ENCODE results near the gene BRMS1. TPM values are rescaled to one million over a fixed set of nuclear protein-coding genes. Genes with fewer than 3 reads are reported as not detected.
"Not testable (repeated sequence)": the region's sequence is repeated elsewhere in the genome, so short reads cannot be mapped to it uniquely, and the experiment has no call there.

Gene BRMS1
- polyA plus RNA-seq, 5 donors, result 21.8 to 32.5 (median 25.1) TPM

DNA sequence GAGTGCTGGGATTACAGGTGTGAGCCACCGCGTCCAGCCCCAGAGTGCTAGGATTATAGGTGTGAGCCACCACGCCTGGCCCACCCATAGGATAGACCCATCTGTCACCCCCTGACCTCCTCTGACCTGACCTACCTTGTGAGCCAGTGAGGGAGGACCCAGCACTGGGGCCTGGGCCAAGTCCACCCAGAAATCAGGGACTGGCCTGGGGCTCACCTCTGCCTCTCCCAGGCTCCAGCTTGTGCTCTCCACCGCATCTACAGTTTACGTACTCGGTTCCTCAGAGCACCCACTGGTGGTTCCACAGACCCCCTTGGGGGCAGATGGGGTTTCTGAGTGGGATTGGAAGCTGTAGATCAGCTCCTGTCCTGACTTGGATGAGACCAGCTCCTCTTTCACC lies 20.3 kb upstream of the BRMS1 start:
- DNase-seq, result no peak

- DNase-seq, result no peak
These were observed 19.1 kb upstream of the BRMS1 start for GRCh38 chr11:66363805-66364535.

DNA sequence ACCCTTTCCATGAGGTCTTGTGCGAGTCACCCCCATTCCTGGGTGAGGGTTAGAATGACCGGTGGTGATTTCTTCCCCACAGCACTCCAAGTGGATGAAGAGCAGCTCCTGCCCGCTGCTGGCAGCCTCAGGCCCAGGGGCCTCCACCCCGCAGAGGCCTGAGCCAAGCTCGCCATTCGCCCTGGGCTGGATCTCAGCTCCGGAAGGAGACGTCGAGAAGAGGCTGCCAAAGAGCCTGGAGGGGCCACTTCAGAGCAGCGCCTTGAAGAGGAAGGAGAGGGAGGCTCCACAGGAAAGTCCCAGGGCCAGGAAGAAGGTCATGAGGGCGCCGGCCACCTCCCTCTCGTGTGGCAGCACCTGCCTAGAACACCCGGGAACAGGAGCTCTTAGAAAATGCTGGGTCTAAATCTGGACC lies 18.3 kb upstream of the BRMS1 start:
- peak in 1 of 2 donors; percentile 19 for DNase-seq

GRCh38 chr11:66362481-66363147 lies 17.7 kb upstream of the BRMS1 start:
- DNase-seq, result no peak

GRCh38 chr11:66361502-66361941 lies 16.6 kb upstream of the BRMS1 start:
- no peak for DNase-seq

- no peak for DNase-seq
These were observed 15.6 kb upstream of the BRMS1 start for GRCh38 chr11:66360406-66361073.

GRCh38 chr11:66359662-66360087 lies 14.8 kb upstream of the BRMS1 start:
- DNase-seq, result no peak

DNA sequence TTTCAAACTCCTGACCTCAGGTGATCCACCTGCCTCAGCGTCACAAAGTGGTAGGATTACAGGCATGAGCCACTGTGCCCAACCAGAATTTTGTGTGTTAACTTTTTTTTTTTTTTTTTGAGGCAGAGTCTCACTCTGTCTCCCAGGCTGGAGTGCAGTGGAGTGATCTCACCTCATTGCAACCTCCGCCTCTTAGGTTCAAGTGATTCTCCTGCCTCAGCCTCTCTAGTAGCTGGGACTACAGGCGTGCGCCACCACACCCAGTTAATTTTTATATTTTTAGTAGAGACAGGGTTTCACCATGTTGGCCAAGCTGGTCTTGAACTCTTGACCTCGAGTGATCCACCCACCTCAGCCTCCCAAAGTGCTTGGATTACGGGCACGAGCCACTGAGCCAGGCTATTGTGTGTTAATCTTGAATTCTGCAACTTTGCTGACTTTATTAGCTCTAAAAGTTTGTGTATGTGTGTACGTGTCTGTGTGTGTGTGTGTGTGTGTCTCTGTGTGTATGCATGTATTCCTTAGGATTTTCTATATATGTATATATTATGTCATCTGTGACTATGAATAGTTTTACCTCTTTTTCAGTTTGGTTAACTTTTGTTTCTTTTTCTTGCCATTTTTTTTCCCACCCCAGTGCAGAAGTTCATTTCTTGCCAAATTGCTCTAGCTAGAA lies 5.8 kb upstream of the BRMS1 start:
- not testable (repeated sequence) for DNase-seq

GRCh38 chr11:66349084-66349386 lies 4.1 kb upstream of the BRMS1 start:
- no peak for DNase-seq

GRCh38 chr11:66347425-66348276 lies 2.7 kb upstream of the BRMS1 start, which contains the start of gene B4GAT1:
TSS of gene B4GAT1 (minus strand) at chr11:66347629. CDS start at chr11:66347545, 84 bp downstream.
- peak; percentile 91 to 93 for DNase-seq

- DNase-seq, result no peak
These were observed 1.8 kb upstream of the BRMS1 start for GRCh38 chr11:66346476-66347424.

DNA sequence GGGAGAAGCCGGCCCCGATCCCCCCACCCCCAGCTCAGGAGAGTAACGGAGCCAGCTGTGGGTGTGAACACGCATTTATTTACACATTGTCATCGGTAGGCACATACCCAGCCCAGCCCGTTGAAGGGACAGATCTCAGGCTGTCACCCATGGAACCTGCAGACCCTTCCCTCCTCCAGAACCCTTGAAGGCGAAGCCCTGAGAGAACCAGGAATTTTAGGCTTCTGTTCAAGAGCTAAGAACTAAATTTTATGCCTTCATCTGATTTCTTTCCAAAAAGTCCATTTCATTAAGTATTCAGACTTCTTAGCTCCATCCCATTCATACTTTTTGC lies 379 bp upstream of the BRMS1 start:
- no peak for DNase-seq

DNA sequence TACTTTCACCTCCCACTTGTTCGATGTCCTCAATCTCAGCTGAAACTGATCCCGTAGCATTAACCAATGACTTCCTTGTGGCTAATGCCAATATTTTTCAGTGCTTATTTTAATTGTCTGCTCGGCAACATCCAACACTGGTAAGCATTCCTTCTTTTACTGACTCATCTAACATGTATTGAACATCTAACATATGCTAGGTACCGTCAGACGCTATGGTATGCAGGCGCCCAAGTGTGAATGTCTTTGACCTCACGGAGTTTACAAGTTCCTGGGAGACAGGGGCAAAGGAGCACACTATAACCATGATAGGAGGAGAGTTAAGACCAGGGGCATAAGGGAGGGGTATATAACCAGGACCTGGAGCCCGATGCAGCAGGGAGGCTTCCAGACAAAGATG lies 1.7 kb downstream of the BRMS1 start:
- DNase-seq, result no peak

DNA sequence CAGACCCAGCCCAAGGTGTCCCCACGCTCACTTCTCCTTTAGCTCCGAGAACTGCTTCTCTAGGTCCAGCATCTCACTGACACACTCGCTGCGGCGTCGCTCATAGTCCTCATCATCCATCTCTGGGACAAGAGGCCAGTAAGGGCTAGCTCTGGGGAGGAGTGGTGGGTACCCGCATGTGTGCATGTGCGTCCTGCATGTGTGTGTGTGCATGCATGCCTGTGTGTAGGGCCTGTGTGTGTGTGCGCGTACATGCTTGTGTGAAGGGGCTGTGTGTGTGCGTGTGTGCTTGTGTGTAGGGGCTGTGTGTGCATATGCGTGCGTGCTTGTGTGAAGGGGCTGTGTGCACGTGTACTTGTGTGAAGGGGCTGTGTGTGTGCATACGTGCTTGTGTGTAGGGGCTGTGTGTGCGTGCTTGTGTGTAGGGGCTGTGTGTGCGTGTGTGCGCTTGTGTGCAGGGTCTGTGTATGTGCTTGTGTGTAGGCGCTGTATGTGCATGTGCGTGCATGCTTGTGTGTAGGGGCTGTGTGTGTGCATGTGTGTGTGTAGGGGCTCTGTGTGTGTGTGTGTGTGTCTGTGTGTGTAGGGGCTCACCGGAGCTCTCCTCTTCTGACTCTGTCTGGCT lies 3.3 kb downstream of the BRMS1 start:
- DNase-seq, result no peak

DNA sequence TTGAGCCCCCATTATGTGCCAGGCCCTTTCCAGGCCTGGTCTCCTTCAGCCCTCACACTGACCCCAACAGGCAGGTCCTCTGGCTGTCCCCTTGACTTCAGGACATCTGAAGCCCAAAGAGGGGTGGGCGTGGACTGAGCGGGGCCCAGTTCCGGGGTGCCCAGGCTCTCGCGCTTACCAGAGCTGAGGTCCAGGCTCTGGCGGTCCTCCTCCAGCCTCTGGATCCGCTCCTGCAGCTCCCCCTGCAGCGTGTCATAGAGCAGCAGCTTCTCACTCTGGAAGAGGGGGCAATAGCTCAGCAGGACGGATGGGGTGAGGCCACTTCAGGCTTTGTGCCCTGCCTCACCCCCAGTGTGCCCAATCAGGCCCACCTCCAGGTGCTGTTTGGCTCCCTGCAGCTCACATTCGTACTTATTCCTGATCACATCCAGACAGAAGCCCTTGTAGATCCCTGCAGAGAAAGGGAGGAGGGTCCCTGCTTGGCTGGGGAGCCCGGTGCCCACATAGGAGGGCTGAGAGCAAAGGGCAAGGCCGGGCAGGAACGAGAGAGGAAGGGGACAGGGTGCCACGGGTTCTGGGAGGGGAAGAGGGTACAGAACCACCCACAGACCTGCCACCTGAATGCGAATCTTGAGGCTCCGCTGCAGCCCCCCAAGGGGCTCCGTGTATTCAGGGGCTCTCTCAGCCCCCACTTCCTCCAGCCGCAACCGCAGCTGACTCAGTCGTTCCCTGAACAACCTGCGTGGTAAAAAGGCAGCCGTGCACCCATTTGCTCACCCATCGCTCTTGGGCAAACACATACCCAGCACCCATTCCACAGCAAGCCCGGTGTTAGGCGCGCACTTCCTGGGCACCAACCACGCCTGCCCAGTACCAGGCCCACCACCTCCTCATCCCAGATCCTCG lies 4.1 kb downstream of the BRMS1 start:
- no peak for DNase-seq

DNA sequence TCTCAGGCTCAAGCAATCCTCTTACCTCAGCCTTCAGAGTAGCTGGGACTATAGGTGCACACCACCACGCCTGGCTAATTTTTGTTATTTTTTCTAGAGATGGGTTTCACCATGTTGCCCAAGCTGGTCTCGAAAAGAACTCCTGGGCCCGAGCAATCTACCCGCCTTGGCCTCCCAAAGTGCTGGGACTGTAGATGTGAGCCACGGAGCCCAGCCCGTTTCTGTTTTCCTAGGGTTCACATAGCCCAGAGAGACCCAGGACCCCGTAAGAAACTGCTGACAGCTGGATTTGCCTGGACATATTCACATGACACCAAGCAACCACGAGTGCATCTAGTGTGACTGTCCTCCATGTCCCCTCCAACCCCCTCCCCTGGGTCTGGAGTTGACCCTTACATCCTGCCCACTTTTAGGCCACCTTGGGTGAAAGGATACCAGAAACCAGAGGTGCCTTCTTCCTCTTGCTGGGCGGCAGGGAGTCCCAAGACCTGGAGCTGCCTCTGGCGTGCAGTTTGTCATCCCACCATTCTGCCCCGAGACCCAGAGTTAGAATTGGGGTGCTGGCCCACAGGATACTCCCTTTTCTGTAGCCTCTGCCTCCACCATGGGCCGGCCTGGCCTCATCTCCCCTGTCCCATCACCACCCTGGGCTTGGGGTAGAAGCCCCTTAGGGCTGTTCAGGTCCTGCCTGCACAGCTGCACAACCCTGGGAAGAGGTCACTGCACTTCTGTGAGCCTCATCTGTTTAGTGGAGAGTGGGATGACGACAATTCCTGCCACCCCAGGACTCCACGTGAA lies 5.0 kb downstream of the BRMS1 start:
- DNase-seq, result no peak

DNA sequence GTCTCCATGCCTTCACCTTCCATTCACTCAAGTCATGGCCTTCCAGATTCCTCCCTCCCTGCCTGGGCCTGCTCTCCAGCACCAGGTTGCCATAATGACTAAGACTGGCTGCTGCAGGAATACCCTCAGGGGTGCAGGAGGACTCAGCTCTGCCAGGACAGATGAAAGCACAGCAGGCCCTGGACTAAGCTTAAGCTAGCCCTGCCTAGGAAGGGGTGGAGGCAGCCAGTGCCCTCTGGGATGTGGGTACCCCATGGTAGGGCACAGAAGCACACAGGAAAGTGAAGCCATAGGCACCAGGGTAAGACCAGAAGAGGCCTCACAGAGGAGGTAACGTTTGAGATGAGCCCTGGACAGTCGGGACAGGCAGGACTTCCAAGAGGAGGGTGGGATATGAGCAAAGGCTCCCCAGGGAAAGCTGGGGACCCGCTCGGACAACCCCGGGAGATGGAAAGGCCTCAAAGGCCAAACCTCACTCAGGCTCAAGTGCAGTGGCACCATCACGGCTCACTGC lies 5.7 kb downstream of the BRMS1 start:
- DNase-seq, result no peak

All from right lung (tissue), 5 donors.